Fibroblast of skin of abdomen (primary cell): ENCODE data around the gene MYO3B.
"Not testable (repeated sequence)": the region's sequence is repeated elsewhere in the genome, so short reads cannot be mapped to it uniquely, and the experiment has no call there.

ENCODE experiments used
- DNase-seq: peaks from one replicate; pipeline ENCODE4 v3.0.0-alpha.2; 2013

Gene MYO3B

GRCh38 chr2:170263728-170264521, 86.0 kb downstream of the MYO3B start:
- not testable (repeated sequence) for DNase-seq

GRCh38 chr2:170264522-170264860, 86.5 kb downstream of the MYO3B start:
- no peak for DNase-seq

GRCh38 chr2:170264865-170265264, 86.9 kb downstream of the MYO3B start:
- no peak for DNase-seq

- no peak for DNase-seq
These were observed 87.4 kb downstream of the MYO3B start for GRCh38 chr2:170265321-170265720.

- DNase-seq = no peak
These were observed 88.4 kb downstream of the MYO3B start for GRCh38 chr2:170266358-170266757.

GRCh38 chr2:170267071-170267470, 89.1 kb downstream of the MYO3B start:
- DNase-seq = no peak

DNA sequence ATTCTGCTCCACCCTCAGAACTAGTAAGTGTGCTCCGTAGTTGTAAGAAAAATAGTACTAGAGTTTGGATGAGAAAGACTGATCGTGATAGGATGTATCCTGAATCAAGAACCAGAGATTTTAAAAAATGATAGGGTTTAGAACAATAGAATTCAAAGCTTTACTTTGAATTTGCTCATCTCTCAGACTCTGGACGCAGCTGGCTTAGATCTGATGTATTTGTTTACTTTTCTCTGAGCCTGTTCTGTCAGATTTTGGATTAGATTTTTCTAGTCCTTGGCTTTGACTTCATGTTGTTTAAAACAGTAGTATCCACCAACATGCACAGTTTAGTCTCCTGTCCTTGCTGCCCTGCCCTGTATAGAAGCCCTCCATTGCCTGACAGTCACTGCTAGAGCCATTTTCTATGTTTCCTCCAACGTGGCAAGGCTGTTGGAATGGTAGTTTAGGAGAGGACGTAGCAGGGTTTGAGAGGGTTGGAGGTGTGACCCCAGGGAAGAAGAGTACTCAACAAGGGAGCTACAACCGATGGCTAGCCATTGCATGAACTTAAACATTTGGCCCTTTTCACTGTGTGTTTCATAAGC, 92.4 kb downstream of the MYO3B start:
- DNase-seq = no peak

GRCh38 chr2:170271340-170271739, 93.4 kb downstream of the MYO3B start:
- no peak for DNase-seq

DNA sequence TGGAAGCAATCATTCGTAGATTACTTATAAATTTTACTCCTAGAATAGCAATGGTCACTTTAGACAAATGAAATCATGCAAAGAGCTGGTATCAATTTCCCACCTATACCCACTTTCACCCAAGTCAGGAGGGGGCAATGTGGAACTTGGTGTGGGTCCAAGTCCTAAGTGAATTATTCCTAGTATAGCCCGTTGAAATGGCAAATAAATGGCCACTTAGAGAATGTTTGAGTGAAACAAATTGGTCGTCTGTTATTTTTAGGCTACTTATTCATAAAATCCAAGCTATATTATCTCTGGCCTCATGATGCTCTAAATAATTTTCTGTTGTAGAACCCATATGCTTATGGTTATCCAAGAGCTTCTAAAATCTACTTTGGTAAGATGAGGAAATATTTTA, 98.1 kb downstream of the MYO3B start:
- DNase-seq = no peak

DNA sequence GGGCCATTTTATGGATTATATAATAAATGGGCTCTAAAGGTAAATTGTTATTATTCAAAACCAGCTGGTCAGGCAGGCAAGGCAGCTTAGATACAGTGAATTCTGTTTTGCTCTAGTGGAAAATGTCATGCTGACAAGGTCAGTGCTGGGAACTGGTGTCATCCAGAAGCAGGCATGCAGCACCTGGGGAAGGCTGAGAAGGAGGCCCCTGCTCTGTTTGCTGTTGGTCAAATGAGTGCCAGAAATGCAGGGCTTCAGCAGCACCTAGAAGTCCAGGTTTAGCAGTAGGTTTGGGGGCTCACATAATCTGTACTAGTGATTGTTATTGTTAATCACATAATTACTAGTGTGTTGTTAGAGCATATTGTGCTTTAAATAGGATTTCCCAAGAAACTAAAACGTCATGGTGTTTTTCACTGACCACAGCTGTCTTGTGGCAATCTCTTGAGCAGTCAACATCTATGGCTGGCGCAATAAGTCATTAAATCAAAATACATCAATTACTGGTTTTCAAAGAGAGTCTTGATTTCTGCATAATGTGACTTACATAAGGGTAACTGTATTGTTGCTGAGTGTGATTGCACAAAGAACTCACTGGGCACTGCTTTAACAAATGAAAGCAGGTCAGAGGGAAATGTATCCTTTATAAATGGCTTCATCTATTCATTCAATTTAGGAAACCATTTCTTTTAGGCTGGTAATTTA, 99.1 kb downstream of the MYO3B start:
- DNase-seq = no peak

GRCh38 chr2:170277951-170278350, 100.0 kb downstream of the MYO3B start:
- DNase-seq = no peak

- not testable (repeated sequence) for DNase-seq
These were observed 101.7 kb downstream of the MYO3B start for GRCh38 chr2:170279615-170280014.

GRCh38 chr2:170282851-170283250, 104.9 kb downstream of the MYO3B start:
- no peak for DNase-seq

DNA sequence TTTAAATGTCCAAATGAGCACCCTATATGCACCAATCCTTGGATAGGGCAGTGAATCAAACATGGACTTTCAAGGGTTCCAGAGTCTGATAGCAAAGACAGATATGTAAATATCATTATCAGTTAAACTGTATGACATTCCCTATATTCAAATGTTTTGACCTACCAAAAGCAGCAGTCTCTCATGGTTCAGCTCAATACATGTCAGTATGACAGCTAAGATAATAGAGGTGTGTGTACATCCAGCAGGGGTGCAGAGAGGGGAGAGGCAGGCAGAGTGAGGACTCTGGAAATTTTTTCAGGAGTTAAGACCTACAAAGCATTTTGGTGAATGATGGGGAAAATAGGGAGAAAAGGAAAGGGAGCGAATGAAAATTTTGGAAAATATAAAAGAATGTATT, 106.3 kb downstream of the MYO3B start:
- no peak for DNase-seq

DNA sequence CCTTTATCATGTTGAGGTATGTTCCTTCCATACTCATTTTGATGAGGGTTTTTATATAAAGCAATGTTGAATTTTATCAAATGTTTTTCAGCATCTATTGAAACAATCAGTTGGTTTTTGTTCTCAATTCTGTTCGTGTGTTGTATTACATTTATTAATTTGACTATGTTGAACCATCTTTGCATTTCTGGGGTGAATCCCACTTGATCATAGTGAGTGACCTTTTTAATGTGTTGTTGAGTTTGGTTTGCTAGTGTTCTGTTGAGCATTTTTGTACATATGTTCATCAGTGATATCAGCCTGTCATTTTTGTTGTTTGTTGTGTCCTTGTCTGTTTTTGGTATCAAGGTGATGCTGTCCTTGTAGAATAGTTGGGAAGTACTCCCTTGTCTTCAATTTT, 110.9 kb downstream of the MYO3B start:
- DNase-seq = no peak

GRCh38 chr2:170291474-170291873, 113.5 kb downstream of the MYO3B start:
- DNase-seq = no peak

DNA sequence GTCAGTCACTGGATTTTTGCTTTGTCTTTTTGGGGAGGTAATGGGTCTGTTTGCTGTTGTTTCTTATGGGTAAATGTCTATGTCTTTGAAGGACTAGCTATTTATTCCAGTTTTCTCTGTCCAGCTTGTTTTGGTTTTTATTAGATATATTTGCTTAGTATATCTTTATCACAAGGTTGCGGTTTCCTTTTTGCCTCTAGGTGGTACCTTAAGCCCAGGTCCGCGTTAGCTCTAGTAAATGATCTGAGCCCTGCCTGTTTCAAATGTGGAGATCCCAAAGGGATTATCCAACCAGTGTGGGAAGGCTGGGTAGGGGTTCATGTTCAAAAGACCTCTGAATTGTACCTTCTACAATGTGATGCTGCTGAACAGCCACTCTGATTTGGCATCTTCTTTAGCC, 114.5 kb downstream of the MYO3B start:
- DNase-seq = no peak

GRCh38 chr2:170297496-170297895, 119.5 kb downstream of the MYO3B start:
- DNase-seq = no peak

DNA sequence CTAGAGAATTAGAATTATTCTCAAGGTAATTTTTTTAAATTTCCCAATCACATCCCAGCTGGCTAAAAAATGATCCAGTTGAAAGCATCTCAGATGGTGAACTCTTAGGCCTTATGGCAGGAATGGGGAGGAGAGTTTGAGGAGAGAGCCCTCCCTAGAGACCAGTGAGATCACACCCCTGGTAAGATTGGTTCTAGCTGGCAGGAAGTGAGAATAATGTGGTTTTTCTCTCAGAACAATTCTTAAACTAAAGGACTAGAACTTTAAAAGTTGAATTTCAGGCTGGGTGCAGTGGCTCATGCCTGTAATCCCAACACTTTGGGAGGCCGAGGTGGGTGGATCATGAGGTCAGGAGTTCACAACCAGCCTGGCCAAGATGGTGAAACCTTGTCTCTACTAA, 120.2 kb downstream of the MYO3B start:
- DNase-seq = no peak

DNA sequence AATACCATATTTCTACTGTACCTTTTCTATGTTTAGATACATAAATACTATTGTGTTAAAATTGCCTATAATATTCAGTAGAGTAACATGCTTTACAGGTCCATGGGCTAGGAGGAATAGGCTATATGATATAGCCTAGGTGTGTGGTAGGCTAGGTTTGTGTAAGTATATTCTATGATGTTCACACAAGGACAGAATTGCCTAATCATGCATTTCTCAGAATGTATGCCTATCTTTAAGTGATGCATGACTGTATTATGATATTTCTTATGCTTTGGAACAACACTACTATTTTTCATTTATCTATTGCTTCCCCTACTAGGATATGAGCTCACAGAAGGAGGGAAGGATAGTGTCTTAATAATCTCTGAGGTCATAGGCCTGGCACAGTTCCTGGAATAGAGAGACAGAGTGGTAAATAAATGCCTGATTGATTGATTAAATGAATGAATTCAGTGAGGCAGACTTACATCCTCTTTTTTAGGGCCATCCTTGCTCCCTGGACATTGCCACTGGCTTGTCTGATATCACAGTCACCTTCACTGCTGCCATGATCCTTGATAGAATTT, 121.0 kb downstream of the MYO3B start:
- no peak for DNase-seq

- no peak for DNase-seq
These were observed 123.0 kb downstream of the MYO3B start for GRCh38 chr2:170300993-170301392.

DNA sequence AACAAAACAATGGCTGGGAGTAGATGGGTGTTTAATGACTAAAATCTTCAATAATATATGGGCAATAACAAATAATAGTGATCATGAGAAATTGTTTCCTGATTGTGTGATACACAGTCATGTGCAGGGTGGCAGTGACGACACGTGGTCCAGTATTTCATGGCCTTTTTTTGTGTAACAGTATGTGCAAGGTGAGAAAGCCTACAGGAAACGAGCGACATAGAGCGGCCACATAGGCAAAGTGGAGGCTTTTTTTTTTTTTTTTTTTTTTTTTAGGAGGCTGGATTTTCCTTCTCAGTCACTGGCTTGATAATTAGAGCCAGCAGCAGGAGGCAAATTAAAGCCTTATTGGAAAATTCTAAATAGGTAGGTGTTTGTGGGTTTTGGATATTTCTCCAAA, 123.7 kb downstream of the MYO3B start:
- no peak for DNase-seq

- no peak for DNase-seq
These were observed 127.8 kb downstream of the MYO3B start for GRCh38 chr2:170305711-170306110.
